Right lobe of liver (tissue), 6 donors: ENCODE data around the gene ERC1. TPM values are rescaled to one million over a fixed set of nuclear protein-coding genes. Genes with fewer than 3 reads are reported as not detected.

Source experiments
- ATAC-seq, 4 donors: fragments of 200-7000 bp; cut with Tn5 transposase; one replicate each; pipeline ENCODE4 v1.9.1; 2020; ENCODE audit warnings: mild to moderate bottlenecking in 4 of 4, moderate library complexity in 4 of 4
- DNase-seq, 3 donors: peaks; one replicate each; pipeline ENCODE4 v3.0.0-alpha.2; 2020
- H3K27ac ChIP-seq, 3 donors: fragments of 200-600 bp; one replicate each; pipeline ENCODE4 v1.8.0; 2022
- H3K27me3 ChIP-seq, 2 donors: fragments of 200-600 bp; one replicate each; pipeline ENCODE4 v1.8.0; 2022
- H3K36me3 ChIP-seq, 4 donors: fragments of 200-600 bp; sonication (generic) in 1 of 4; one replicate each; pipeline versions ENCODE4 v1.5.1 to v1.8.0; 2017 to 2022; ENCODE audit warnings: control low read depth in 1 of 4
- H3K4me1 ChIP-seq, 4 donors: fragments of 200-600 bp; sonication (generic) in 1 of 4; one replicate each; pipeline versions ENCODE4 v1.5.1 to v1.8.0; 2017 to 2022; ENCODE audit warnings: control low read depth in 1 of 4
- H3K4me3 ChIP-seq, 3 donors: fragments of 200-600 bp; one replicate each; pipeline ENCODE4 v1.8.0; 2022
- H3K9me3 ChIP-seq, 4 donors: fragments of 200-600 bp; sonication (generic) in 1 of 4; one replicate each; pipeline versions ENCODE4 v1.5.1 to v1.8.0; 2017 to 2022; ENCODE audit warnings: control low read depth in 1 of 4
- POLR2A ChIP-seq: fragments of 450-650 bp; IDR thresholded peaks from one replicate; pipeline ENCODE4 v1.6.1; 2017; ENCODE audit warnings: antibody characterized with exemption, mild to moderate bottlenecking
- whole genome bisulfite sequencing: methylation state at CpG from one replicate; pipeline ENCODE4 v1.1.6; 2018; ENCODE audit warnings: low coverage, low lambda C conversion rate; ENCODE audit not compliant: insufficient coverage; ENCODE audit errors: missing lambda C conversion rate; 5-methylcytosine and 5-hydroxymethylcytosine counted together
- intact Hi-C, 2 donors: fragments of 100-400 bp; cut with DNase I; formaldehyde crosslinking; loops; one replicate each; pipeline versions ENCODE4 v1.11.2 to v1.14.1; 2022
- total RNA-seq, 6 experiments: library from RNA; depleted of rRNA in 2 of 6; stranded (reverse); fragments of >200 nt in 2 of 6; fragmentation: NEBNext Ultra II Directional in 3 of 6; extraction: Animal tissue kit (Norgen Biotek cat#: 25700) in 3 of 6; gene quantifications; one replicate each; pipeline versions ENCODE4 v1.1.0 to v1.2.4, GENCODE V29; 2016 to 2023
- TF ChIP-seq, protein P1 (sequence below), 4 donors: fragments of 200-600 bp in 3 of 4; fragments of 450-650 bp in 1 of 4; IDR thresholded peaks; one replicate each; pipeline versions ENCODE4 v1.5.1 to v1.8.0; 2016 to 2022; ENCODE audit warnings: antibody characterized with exemption in 4 of 4, mild to moderate bottlenecking in 2 of 4
- donor health status: DM: no; HTN: yes; CAD: no.
- donor health status: DM: no; HTN: no; CAD: no.
- donor health status: DM: no; HTN: no; CAD: no.
- donor health status: DM: no; HTN: yes; CAD: no.
- donor health status: DM: no; HTN: yes; CAD: no.

Gene ERC1
- total RNA-seq, 6 experiments from 2014 or later = 24.8 to 30.8 (median 28.6) TPM

GRCh38 chr12:1401891-1402290 lies 410.9 kb downstream of the ERC1 start:
- Histone ChIP-seq H3K27ac (no peak overlapping the region), H3K27me3 (no peaks in the 10 kb centered on the region), H3K36me3 (no peaks in the 10 kb centered on the region), H3K4me1 (peaks cover 0 to 3% (median 0%) of the 10 kb centered on the region in 4 donors), H3K4me3 (no peak overlapping the region), H3K9me3 (no peaks in the 10 kb centered on the region)
- intact Hi-C loops = no loop called here
- TF ChIP-seq, protein P1, sequence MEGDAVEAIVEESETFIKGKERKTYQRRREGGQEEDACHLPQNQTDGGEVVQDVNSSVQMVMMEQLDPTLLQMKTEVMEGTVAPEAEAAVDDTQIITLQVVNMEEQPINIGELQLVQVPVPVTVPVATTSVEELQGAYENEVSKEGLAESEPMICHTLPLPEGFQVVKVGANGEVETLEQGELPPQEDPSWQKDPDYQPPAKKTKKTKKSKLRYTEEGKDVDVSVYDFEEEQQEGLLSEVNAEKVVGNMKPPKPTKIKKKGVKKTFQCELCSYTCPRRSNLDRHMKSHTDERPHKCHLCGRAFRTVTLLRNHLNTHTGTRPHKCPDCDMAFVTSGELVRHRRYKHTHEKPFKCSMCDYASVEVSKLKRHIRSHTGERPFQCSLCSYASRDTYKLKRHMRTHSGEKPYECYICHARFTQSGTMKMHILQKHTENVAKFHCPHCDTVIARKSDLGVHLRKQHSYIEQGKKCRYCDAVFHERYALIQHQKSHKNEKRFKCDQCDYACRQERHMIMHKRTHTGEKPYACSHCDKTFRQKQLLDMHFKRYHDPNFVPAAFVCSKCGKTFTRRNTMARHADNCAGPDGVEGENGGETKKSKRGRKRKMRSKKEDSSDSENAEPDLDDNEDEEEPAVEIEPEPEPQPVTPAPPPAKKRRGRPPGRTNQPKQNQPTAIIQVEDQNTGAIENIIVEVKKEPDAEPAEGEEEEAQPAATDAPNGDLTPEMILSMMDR (IDR thresholded peaks at IDR 0.05) = no peak
- TF ChIP-seq POLR2A = no peak
- DNase-seq = no peak
- no peak for ATAC-seq
- 100% methylated on average over 3 of the region's 3 CpGs for WGBS

DNA sequence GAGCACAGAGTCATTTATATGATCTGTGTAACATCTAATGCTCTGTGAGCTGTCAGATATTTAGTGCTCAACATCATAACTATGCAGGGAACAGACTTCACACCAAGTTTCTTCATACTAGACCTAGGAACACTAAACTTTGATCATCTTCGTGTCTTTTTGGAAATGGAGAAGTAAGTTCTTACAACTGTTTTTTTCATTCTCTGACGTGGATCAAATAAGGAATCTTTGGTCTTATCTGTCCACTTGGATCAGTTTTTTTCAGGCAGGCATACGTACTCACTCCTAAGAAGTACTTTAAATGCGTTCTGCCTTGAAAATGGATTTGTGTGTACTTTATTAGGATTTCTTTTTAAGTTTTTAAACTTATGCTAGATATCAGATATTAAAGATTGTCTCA lies 412.4 kb downstream of the ERC1 start:
- TF ChIP-seq, protein P1 (IDR thresholded peaks at IDR 0.05) = no peak
- TF ChIP-seq POLR2A = no peak
- intact Hi-C loops = no loop called here
- no peak for ATAC-seq
- no peak for DNase-seq
- 84% methylated on average over 4 of the region's 4 CpGs for WGBS
- Histone ChIP-seq H3K27ac (no peak overlapping the region), H3K9me3 (no peaks in the 10 kb centered on the region), H3K27me3 (no peaks in the 10 kb centered on the region), H3K4me3 (no peak overlapping the region), H3K4me1 (peaks cover 0 to 3% (median 0%) of the 10 kb centered on the region in 4 donors), H3K36me3 (no peaks in the 10 kb centered on the region)

- no peaks in the 10 kb centered on the region for H3K27me3 ChIP-seq
- H3K27ac ChIP-seq = no peak overlapping the region
- intact Hi-C loops = no loop called here
- H3K4me3 ChIP-seq = no peak overlapping the region
- 95% methylated on average over 5 of the region's 5 CpGs for WGBS
- no peaks in the 10 kb centered on the region for H3K36me3 ChIP-seq
- TF ChIP-seq, protein P1 (IDR thresholded peaks at IDR 0.05) = no peak
- TF ChIP-seq POLR2A = no peak
- ATAC-seq = no peak
- no peak for DNase-seq
- H3K9me3 ChIP-seq = no peaks in the 10 kb centered on the region
- peaks cover 0 to 3% (median 0%) of the 10 kb centered on the region in 4 donors for H3K4me1 ChIP-seq
Observed at GRCh38 chr12:1405619-1406018, 414.6 kb downstream of the ERC1 start.

GRCh38 chr12:1410794-1411193 lies 419.8 kb downstream of the ERC1 start:
- ATAC-seq = no peak
- TF ChIP-seq POLR2A = no peak
- TF ChIP-seq, protein P1 (IDR thresholded peaks at IDR 0.05) = no peak
- H3K4me3 ChIP-seq = no peak overlapping the region
- peaks cover 0 to 5% (median 0%) of the 10 kb centered on the region in 4 donors for H3K36me3 ChIP-seq
- 91% methylated on average over 1 of the region's 1 CpG for whole genome bisulfite sequencing
- intact Hi-C loops = no loop called here
- no peak for DNase-seq
- no peaks in the 10 kb centered on the region for H3K9me3 ChIP-seq
- H3K27me3 ChIP-seq = no peaks in the 10 kb centered on the region
- no peaks in the 10 kb centered on the region for H3K4me1 ChIP-seq
- H3K27ac ChIP-seq = no peak overlapping the region

- TF ChIP-seq, protein P1 (IDR thresholded peaks at IDR 0.05) = no peak
- no peak for TF ChIP-seq POLR2A
- no peaks in the 10 kb centered on the region for H3K27me3 ChIP-seq
- H3K36me3 ChIP-seq = peaks cover 0 to 5% (median 0%) of the 10 kb centered on the region in 4 donors
- H3K4me3 ChIP-seq = no peak overlapping the region
- H3K9me3 ChIP-seq = no peaks in the 10 kb centered on the region
- H3K27ac ChIP-seq = no peak overlapping the region
- intact Hi-C loops = no loop called here
- no peaks in the 10 kb centered on the region for H3K4me1 ChIP-seq
- 100% methylated on average over 7 of the region's 12 CpGs for WGBS
- DNase-seq (peak in 1 of 3 donors; percentile 22), ATAC-seq (no peak)
Observed at GRCh38 chr12:1413930-1414329, 422.9 kb downstream of the ERC1 start.
